SK-N-MC (cell line): ENCODE data around the gene GMPS.

Experiments used
- EZH2 ChIP-seq: fragments of 200-600 bp; sonication (generic); IDR thresholded peaks from one replicate; pipeline ENCODE4 v1.6.1; 2017; ENCODE audit warnings: antibody characterized with exemption
- FOXP2 ChIP-seq: optimal IDR thresholded peaks from 2 replicates; pipeline ENCODE3; 2011; ENCODE audit warnings: mild to moderate bottlenecking, moderate library complexity; ENCODE audit not compliant: insufficient read depth; ENCODE audit errors: extremely low read length, control extremely low read depth
- POLR2AphosphoS5 ChIP-seq: IDR thresholded peaks from 2 replicates; pipeline ENCODE4 v1.6.1; 2012; ENCODE audit warnings: mild to moderate bottlenecking, low read depth, low read length, borderline replicate concordance

- TF ChIP-seq POLR2AphosphoS5 (no peak), EZH2 (no peak), FOXP2 (no peak)
Measured at GRCh38 chr3:155979746-155980145, 109.3 kb downstream of the GMPS start.
